Fibroblast of skin of right quadriceps (primary cell): Measurements from ENCODE around the gene MOSPD2.
A peak's percentile ranks its signal among the peaks of the same experiment; 100 is the strongest.

Experiments
- DNase-seq: peaks from one replicate; pipeline ENCODE4 v3.0.0-alpha.2; 2013

MOSPD2 gene

GRCh38 chrX:14872851-14873675, at the start of gene MOSPD2, which contains the start of gene FANCB:
Gene MOSPD2, plus strand, starts transcription at chrX:14873421. Its CDS starts 108 bp downstream, at chrX:14873529.
Gene FANCB, minus strand, starts transcription at chrX:14873069. Its CDS starts 7,559 bp downstream, at chrX:14865510.
- peak; percentile 95 for DNase-seq

DNA sequence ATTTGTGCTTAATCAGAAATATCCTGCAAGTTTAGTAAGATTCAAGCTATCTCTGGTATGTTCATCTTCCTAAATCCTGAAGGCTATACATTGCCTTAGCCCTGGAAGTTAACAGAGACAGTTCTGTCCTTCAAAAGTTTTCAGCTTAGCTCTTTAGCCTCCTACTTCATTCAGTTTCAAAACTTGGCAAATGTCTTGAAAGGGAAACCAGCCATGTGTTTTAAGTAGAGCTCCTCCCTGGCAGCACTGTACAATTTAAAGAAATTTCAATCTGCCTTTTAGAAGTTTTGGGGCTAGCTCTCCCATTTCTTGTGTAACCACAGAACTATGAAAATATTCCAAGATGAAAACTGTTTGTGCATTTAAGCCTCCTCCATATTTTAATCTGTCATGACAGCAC, 47.4 kb upstream of the MOSPD2 start:
- DNase-seq: no peak

GRCh38 chrX:14826319-14826718, 46.9 kb upstream of the MOSPD2 start:
- DNase-seq: no peak

GRCh38 chrX:14829643-14830042, 43.6 kb upstream of the MOSPD2 start:
- no peak for DNase-seq

- DNase-seq: peak; percentile 61
Measured at GRCh38 chrX:14832151-14832550, 41.1 kb upstream of the MOSPD2 start.

GRCh38 chrX:14832586-14832985, 40.6 kb upstream of the MOSPD2 start:
- peak; percentile 11 for DNase-seq

DNA sequence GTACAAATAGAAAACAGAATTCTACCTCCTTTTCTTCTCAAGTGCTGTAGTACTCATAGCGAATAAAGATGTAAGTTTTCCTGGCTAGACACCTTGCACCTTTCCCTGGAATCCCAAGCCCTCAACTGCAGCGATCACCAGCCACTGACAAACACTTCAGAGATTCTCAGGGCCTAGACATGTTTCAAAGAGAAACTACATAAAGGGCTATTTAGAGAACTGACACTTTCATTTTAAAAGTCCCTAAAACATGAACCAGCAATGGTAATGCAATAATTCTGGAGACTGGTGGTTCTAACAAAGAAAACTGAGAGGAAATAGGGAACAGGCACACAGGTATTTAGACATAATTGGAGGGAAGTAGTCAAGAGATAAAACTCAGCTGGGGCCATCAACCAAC, 36.1 kb upstream of the MOSPD2 start:
- no peak for DNase-seq

GRCh38 chrX:14843666-14844065, 29.6 kb upstream of the MOSPD2 start:
- no peak for DNase-seq

DNA sequence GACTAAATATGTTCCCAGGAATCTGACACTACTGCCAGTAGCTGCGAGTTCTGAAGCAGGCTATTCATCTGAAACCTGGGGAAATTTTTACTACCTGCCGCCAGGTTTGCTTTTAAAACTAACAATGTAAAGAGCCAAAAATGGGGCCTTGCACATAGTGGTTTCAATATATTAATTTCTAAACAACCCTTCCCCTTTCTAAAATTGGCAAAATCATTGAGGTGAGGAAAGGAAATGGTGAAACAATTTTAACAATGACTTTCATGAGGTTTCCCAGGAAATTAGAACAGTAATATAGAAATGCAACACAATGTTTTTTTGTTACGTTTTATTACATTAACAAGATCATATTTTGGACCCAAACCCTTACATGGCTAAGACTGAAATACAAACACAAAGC, 21.7 kb upstream of the MOSPD2 start:
- DNase-seq: no peak

- peak; percentile 66 for DNase-seq
Measured at GRCh38 chrX:14864631-14865030, 8.6 kb upstream of the MOSPD2 start.

- peak; percentile 37 for DNase-seq
Measured at GRCh38 chrX:14865201-14865600, 8.0 kb upstream of the MOSPD2 start.

DNA sequence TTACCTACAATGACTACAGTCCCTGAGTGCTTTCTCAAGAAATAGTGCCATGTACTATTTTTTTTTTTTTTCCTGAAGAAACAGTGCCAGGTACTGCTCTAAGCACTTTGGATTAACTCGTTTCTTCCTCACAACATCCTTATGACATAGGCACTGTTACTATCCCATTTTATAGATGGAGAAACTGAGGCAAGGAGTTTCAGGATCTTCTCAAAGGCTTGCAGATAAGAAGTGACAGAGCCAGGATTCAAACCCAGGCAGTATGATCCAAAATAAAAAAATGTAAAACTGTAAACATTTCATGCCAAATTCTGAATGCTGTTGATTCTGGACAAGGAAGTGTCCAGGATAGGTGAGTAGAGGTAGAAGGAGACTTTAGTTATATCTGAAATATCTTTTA, 1.5 kb upstream of the MOSPD2 start:
- DNase-seq: no peak

- DNase-seq: no peak
Measured at GRCh38 chrX:14872355-14872754, 866 bp upstream of the MOSPD2 start.

- DNase-seq: no peak
Measured at GRCh38 chrX:14873676-14874049, 442 bp downstream of the MOSPD2 start.

DNA sequence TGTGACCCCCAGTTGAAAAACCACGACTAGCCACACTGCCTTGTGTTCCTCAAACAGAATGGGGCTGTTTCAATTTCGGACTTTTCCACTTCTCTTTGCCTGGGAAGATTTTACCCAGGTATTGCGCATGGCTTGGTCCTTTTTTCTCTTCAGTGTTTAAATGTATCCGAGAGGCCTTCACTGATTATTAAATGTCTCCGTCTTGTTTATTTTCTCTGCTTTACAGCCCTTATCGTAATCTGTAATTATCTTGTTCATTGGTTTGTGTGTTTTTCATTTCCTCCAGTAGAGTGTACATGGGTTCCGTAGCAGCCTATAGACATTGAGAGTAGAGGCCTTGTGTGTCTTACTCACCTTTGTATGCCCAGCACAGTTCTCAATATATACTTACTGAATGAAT, 2.4 kb downstream of the MOSPD2 start:
- DNase-seq: no peak

- no peak for DNase-seq
Measured at GRCh38 chrX:14883826-14884225, 10.6 kb downstream of the MOSPD2 start.

GRCh38 chrX:14884714-14885113, 11.5 kb downstream of the MOSPD2 start:
- no peak for DNase-seq

- DNase-seq: no peak
Measured at GRCh38 chrX:14886252-14886651, 13.0 kb downstream of the MOSPD2 start.

DNA sequence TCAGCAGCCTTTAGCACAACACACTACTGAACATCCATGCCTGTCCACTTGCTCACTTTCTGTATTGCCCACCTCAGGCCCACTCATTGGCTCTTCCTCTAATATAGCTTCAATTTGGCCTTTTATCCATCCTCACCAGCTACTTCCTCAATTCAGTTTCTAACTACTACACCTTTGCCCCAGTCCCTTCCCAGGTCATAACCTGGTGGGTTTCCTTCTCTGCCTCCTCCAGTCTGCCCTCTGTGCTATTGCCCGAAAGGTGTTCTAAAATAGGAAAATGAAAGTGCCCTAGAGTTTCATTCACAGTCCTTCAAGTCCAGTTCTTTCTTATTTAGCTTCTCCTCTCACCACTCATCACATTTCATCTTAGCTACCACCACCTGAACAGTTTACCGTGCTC, 23.1 kb downstream of the MOSPD2 start:
- no peak for DNase-seq

DNA sequence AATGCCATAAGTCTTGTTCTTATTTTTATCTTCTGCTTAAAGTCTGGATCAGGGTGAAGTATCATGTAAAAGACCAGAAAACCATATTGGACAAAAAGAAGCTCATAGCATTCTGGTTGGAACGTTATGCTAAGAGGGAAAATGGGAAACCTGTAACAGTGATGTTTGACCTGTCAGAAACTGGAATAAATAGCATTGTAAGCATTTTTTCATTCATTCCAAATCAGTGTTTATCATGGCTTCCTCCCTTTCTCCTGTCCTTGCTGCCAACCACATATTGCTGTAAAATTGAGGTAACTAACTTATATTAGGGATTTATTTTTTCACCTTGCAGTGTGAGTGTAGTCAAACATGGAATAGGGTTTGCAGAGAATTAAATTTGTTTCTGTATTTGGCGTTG, 23.8 kb downstream of the MOSPD2 start:
- DNase-seq: no peak

GRCh38 chrX:14899607-14900006, 26.4 kb downstream of the MOSPD2 start:
- DNase-seq: peak; percentile 54

GRCh38 chrX:14902537-14902936, 29.3 kb downstream of the MOSPD2 start:
- DNase-seq: no peak

DNA sequence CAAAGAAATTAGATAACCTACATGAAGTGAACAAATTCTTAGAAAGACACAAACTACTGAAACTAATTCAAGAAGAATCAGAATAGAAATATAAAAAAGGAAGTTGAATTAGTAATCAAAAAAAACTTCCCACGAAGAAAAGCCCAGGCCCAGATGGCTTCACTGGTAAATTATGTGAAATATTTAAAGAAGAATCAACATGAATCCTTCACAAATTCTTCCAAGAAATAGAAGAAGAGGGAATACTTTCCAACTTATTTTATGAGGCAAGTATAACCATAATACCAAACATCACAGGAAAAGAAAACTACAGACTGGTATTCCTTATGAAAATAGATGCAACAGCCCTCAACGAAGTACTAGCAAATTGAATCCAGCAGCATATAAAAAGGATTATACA, 30.7 kb downstream of the MOSPD2 start:
- DNase-seq: peak; percentile 27

DNA sequence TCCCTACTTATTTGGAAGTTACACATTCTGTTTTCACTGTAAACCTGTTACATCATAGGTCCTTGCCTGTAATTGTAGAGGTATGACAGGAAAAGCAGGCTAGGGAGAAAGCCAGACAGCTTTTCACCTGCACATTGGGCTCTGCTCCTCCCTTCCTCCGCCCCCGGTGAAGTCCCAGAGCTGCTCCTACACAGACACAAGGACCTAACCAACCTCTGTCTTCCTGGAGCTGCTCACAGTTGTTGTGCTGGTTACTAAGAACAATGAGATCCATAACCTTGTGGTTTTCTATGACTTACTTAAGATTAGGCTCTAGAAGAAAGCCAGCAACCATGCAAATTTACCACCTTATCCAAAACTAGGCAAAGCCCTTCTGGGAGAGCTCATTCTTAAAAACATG, 40.0 kb downstream of the MOSPD2 start:
- no peak for DNase-seq

DNA sequence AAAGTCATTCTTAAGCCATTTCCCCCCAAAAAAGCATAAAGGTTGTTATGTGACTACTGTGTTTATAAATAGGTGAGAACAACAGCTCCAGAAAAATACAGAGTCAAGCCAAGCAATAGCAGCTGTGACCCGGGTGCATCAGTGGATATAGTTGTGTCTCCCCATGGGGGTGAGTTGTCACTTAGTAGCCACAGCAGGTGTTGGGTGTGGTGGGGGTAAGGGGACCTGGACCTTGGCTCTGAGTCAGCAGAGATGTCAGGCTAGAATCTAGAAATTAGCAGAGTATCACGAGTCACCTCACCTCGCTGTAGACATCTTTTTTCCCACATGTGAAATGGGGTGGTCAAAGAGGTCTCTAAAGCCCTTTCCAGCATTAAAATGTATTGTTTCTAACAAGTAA, 42.4 kb downstream of the MOSPD2 start:
- DNase-seq: no peak
